ENCODE data around the gene SLC17A8. TPM values are rescaled to one million over a fixed set of nuclear protein-coding genes. Genes with fewer than 3 reads are reported as not detected.
"Not testable (repeated sequence)": the region's sequence is repeated elsewhere in the genome, so short reads cannot be mapped to it uniquely, and the experiment has no call there.

The SLC17A8 gene
- not detected for total RNA-seq
- long read RNA-seq: 0 reads

- no peak for DNase-seq (ENCODE audit: low spot score)
Observed at GRCh38 chr12:100356644-100357223, at the start of gene SLC17A8. Gene SLC17A8 (plus strand): TSS chr12:100357074. CDS start chr12:100357392, 318 bp downstream.

- not testable (repeated sequence) for DNase-seq (ENCODE audit: low spot score)
Observed at GRCh38 chr12:100308138-100308537, 48.7 kb upstream of the SLC17A8 start.

GRCh38 chr12:100311317-100311716 lies 45.6 kb upstream of the SLC17A8 start:
- no peak for DNase-seq (ENCODE audit: low spot score)

GRCh38 chr12:100317371-100317770 lies 39.5 kb upstream of the SLC17A8 start:
- no peak for DNase-seq (ENCODE audit: low spot score)

GRCh38 chr12:100324498-100324897 lies 32.4 kb upstream of the SLC17A8 start:
- DNase-seq (ENCODE audit: low spot score): no peak

- DNase-seq (ENCODE audit: low spot score): no peak
Observed at GRCh38 chr12:100326208-100326607, 30.7 kb upstream of the SLC17A8 start.

GRCh38 chr12:100329800-100330199 lies 27.1 kb upstream of the SLC17A8 start:
- DNase-seq (ENCODE audit: low spot score): no peak

GRCh38 chr12:100331871-100332270 lies 25.0 kb upstream of the SLC17A8 start:
- no peak for DNase-seq (ENCODE audit: low spot score)

GRCh38 chr12:100332852-100333251 lies 24.0 kb upstream of the SLC17A8 start:
- no peak for DNase-seq (ENCODE audit: low spot score)

- DNase-seq (ENCODE audit: low spot score): no peak
Observed at GRCh38 chr12:100337299-100337698, 19.6 kb upstream of the SLC17A8 start.

- no peak for DNase-seq (ENCODE audit: low spot score)
Observed at GRCh38 chr12:100337727-100338126, 19.1 kb upstream of the SLC17A8 start.

- no peak for DNase-seq (ENCODE audit: low spot score)
Observed at GRCh38 chr12:100339071-100339470, 17.8 kb upstream of the SLC17A8 start.

GRCh38 chr12:100342897-100343296 lies 14.0 kb upstream of the SLC17A8 start:
- DNase-seq (ENCODE audit: low spot score): not testable (repeated sequence)

GRCh38 chr12:100344351-100344750 lies 12.5 kb upstream of the SLC17A8 start:
- DNase-seq (ENCODE audit: low spot score): not testable (repeated sequence)

- DNase-seq (ENCODE audit: low spot score): no peak
Observed at GRCh38 chr12:100345020-100345767, 11.7 kb upstream of the SLC17A8 start.

GRCh38 chr12:100346660-100347059 lies 10.2 kb upstream of the SLC17A8 start:
- no peak for DNase-seq (ENCODE audit: low spot score)

GRCh38 chr12:100348657-100349454 lies 8.0 kb upstream of the SLC17A8 start:
- no peak for DNase-seq (ENCODE audit: low spot score)

- no peak for DNase-seq (ENCODE audit: low spot score)
Observed at GRCh38 chr12:100359248-100359647, 2.4 kb downstream of the SLC17A8 start.

GRCh38 chr12:100359822-100360221 lies 2.9 kb downstream of the SLC17A8 start:
- DNase-seq (ENCODE audit: low spot score): no peak

GRCh38 chr12:100360450-100360849 lies 3.6 kb downstream of the SLC17A8 start:
- no peak for DNase-seq (ENCODE audit: low spot score)

- no peak for DNase-seq (ENCODE audit: low spot score)
Observed at GRCh38 chr12:100364324-100364723, 7.5 kb downstream of the SLC17A8 start.

- DNase-seq (ENCODE audit: low spot score): no peak
Observed at GRCh38 chr12:100365411-100365810, 8.5 kb downstream of the SLC17A8 start.

Measured in mesenteric fat pad (tissue), 1 donor.